ENCODE measurements around the gene METTL14. TPM values are rescaled to one million over a fixed set of nuclear protein-coding genes. Genes with fewer than 3 reads are reported as not detected.
A peak's percentile ranks its signal among the peaks of the same experiment; 100 is the strongest.

Gene METTL14
- total RNA-seq, 1 donor from 2014 or later, result 46.4 TPM

DNA sequence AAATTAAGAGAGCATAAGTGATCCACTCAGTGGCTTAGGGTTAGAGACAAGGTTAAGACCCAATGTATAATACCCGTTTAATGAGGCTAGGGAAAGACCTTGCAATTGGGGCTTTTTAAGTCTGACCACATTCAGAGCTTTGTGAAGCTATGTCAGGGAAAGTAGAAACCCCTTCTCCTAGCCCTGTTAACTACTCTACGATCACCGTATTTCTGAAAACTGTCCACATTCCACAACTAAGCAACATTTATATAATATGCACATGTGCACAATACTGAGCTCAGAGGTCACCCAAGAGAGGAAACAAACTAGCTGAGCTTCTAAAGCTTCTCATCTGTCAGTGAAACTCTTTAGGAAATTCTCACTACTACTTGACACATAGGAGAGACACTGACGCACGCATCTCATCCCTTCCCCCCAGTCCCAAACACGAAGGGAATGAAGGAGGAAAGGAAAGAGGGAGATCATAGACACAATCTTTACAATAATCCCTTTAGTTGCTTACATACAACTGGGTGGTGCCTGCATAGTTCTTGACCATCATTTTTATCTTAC, 56.2 kb downstream of the METTL14 start:
- Mint-ChIP-seq H3K36me3 (ENCODE audit: unreplicated experiment) (no peaks in the 10 kb centered on the region), H3K27me3 (ENCODE audit: unreplicated experiment) (no peaks in the 10 kb centered on the region)

DNA sequence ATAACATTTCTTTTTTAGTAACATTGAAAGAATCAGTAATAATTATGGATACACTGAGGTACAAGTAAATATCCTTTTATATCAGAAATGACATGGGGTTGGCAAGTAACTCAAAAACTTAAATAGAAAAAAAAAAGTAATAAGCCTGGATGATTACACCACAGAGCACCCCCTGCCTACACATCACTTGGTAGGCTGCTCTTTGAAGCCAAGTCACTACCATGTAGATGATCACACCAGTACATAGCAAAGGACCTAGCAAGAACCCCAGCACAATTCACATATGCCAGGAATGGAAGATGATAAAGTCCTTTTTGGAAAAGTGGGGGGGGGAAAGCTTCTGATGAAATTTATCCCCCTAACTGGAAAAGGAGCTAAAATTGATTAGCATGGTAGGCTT, 56.9 kb downstream of the METTL14 start:
- Mint-ChIP-seq H3K9me3 (ENCODE audit: unreplicated experiment) (no peaks in the 10 kb centered on the region), H3K4me1 (ENCODE audit: low read depth, unreplicated experiment) (peaks cover 4% of the 10 kb centered on the region), H3K4me3 (ENCODE audit: unreplicated experiment) (no peak overlapping the region), H3K27ac (ENCODE audit: unreplicated experiment) (no peak overlapping the region), H3K27me3 (ENCODE audit: unreplicated experiment) (no peaks in the 10 kb centered on the region), H3K36me3 (ENCODE audit: unreplicated experiment) (no peaks in the 10 kb centered on the region)
- TF ChIP-seq, protein P1, sequence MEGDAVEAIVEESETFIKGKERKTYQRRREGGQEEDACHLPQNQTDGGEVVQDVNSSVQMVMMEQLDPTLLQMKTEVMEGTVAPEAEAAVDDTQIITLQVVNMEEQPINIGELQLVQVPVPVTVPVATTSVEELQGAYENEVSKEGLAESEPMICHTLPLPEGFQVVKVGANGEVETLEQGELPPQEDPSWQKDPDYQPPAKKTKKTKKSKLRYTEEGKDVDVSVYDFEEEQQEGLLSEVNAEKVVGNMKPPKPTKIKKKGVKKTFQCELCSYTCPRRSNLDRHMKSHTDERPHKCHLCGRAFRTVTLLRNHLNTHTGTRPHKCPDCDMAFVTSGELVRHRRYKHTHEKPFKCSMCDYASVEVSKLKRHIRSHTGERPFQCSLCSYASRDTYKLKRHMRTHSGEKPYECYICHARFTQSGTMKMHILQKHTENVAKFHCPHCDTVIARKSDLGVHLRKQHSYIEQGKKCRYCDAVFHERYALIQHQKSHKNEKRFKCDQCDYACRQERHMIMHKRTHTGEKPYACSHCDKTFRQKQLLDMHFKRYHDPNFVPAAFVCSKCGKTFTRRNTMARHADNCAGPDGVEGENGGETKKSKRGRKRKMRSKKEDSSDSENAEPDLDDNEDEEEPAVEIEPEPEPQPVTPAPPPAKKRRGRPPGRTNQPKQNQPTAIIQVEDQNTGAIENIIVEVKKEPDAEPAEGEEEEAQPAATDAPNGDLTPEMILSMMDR (IDR thresholded peaks at IDR 0.05; ENCODE audit: partially characterized antibody, unreplicated experiment), result no peak
- no peak for DNase-seq

More for the DNA sequence above, 56.2 kb downstream of the METTL14 start:
- Mint-ChIP-seq H3K9me3 (ENCODE audit: unreplicated experiment) (no peaks in the 10 kb centered on the region), H3K4me3 (ENCODE audit: unreplicated experiment) (no peak overlapping the region), H3K27ac (ENCODE audit: unreplicated experiment) (no peak overlapping the region), H3K4me1 (ENCODE audit: low read depth, unreplicated experiment) (peaks cover under 1% of the 10 kb centered on the region)
- DNase-seq, result no peak
- TF ChIP-seq, protein P1 (IDR thresholded peaks at IDR 0.05; ENCODE audit: partially characterized antibody, unreplicated experiment), result no peak

DNA sequence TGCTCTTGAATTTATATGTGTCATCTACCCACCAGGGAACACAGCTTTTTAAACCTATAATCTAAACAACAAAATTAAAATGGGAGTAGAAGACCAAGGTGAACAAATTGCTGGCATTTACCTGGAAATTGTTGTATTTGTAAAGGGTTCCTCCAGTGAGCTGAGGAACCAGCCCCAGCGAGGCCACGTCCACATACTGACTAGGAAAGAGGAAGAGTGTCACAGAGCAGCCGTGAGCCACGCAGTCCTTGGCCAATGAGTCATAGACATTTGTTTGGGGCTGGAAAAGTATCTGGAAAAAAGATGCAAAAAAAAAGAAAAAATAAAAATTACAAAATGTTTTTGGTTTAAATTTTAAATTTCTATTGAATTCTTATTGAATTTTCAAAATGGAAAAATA, 58.7 kb downstream of the METTL14 start:
- DNase-seq, result no peak
- TF ChIP-seq, protein P1 (IDR thresholded peaks at IDR 0.05; ENCODE audit: partially characterized antibody, unreplicated experiment), result no peak
- Mint-ChIP-seq H3K9me3 (ENCODE audit: unreplicated experiment) (no peaks in the 10 kb centered on the region), H3K36me3 (ENCODE audit: unreplicated experiment) (no peaks in the 10 kb centered on the region), H3K4me1 (ENCODE audit: low read depth, unreplicated experiment) (peaks cover 4% of the 10 kb centered on the region), H3K4me3 (ENCODE audit: unreplicated experiment) (no peak overlapping the region), H3K27ac (ENCODE audit: unreplicated experiment) (no peak overlapping the region), H3K27me3 (ENCODE audit: unreplicated experiment) (no peaks in the 10 kb centered on the region)

DNA sequence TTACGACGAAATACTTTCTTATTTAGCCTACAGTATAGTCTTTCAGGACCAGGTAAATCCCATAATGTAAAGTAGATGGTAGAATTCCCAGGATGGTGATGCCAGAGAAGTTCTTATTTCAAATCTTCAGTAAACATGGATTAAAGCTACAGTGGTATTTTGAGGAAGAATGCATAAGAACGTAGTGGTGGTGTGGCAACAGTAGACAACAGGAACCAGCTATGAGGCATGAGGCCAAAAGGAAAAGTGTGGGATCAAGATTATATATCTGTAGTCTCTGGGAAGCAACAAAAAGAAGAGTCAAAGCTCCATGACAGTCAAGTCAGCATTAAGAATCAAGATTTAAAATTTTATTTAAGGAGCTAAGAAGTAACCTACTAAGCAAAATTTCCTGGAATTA, 60.2 kb downstream of the METTL14 start:
- Mint-ChIP-seq H3K4me1 (ENCODE audit: low read depth, unreplicated experiment) (peaks cover 4% of the 10 kb centered on the region), H3K27me3 (ENCODE audit: unreplicated experiment) (no peaks in the 10 kb centered on the region), H3K4me3 (ENCODE audit: unreplicated experiment) (no peak overlapping the region), H3K36me3 (ENCODE audit: unreplicated experiment) (no peaks in the 10 kb centered on the region), H3K27ac (ENCODE audit: unreplicated experiment) (no peak overlapping the region), H3K9me3 (ENCODE audit: unreplicated experiment) (no peaks in the 10 kb centered on the region)
- TF ChIP-seq, protein P1 (IDR thresholded peaks at IDR 0.05; ENCODE audit: partially characterized antibody, unreplicated experiment), result no peak
- no peak for DNase-seq

DNA sequence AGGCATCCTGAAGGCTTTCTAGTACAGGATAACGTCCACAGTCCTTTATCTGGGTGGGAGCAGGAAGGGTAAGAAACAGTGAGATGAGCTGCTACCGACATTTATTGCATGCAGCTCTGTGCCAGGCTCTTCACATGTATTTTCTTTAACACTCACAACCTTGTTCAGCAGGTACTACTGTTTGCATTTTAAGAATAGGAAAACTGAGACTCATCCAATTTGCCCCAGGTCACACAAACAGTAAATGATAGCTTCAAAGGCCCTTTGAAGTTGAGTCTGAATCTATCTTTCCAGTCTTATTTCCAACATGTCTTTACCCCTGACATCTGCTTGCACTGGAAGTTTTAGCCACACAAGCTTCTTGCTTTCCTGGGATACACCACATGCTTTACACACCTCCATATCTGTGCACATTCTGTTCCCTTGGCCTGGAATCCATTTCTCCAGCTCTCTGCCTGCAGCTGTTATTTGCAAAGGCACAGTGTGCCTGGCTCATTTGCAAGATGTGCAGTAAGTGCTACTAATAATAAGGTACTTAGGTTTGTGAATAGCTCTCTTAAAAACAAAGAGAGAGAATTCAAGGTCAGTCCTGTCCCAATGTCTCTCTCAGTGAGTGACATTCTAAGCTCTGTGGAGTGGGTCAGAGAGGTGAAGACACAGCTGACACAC, 61.2 kb downstream of the METTL14 start:
- H3K36me3 Mint-ChIP-seq (ENCODE audit: unreplicated experiment), result no peaks in the 10 kb centered on the region
- H3K9me3 Mint-ChIP-seq (ENCODE audit: unreplicated experiment), result no peaks in the 10 kb centered on the region
- TF ChIP-seq, protein P1 (IDR thresholded peaks at IDR 0.05; ENCODE audit: partially characterized antibody, unreplicated experiment), result no peak
- H3K27me3 Mint-ChIP-seq (ENCODE audit: unreplicated experiment), result no peaks in the 10 kb centered on the region
- H3K4me3 Mint-ChIP-seq (ENCODE audit: unreplicated experiment), result no peak overlapping the region
- H3K27ac Mint-ChIP-seq (ENCODE audit: unreplicated experiment), result peak overlapping the region; percentile 67
- DNase-seq, result no peak
- H3K4me1 Mint-ChIP-seq (ENCODE audit: low read depth, unreplicated experiment), result peaks cover 4% of the 10 kb centered on the region

All from glutamatergic neuron (in vitro differentiated cells).